ENCODE data around the gene TDRD3. TPM values are rescaled to one million over a fixed set of nuclear protein-coding genes. Genes with fewer than 3 reads are reported as not detected.

The TDRD3 gene
- total RNA-seq, 2 experiments from 2014 or later, result 22.4 to 27.2 TPM

- H3K4me3 ChIP-seq (ENCODE audit: low read length), result no peak overlapping the region
- Mint-ChIP-seq H3K4me1 (ENCODE audit: low read depth) (peaks cover 30% of the 10 kb centered on the region), H3K27ac (no peak overlapping the region), H3K9me3 (no peaks in the 10 kb centered on the region), H3K27me3 (no peaks in the 10 kb centered on the region), H3K36me3 (ENCODE audit: low read depth) (no peaks in the 10 kb centered on the region), H3K4me3 (no peak overlapping the region)
- no peak for ATAC-seq (ENCODE audit: poor library complexity)
- POLR2A ChIA-PET, result no interaction called here
- no peaks in the 10 kb centered on the region for H3K27me3 ChIP-seq (ENCODE audit: control insufficient read depth in 1 of 2, insufficient read depth in 2 of 2, low read length in 2 of 2)
- DNase-seq, result peak in 3 of 14 experiments; percentile 16 to 41 (median 20)
- CTCF ChIA-PET, result no interaction called here
- no peaks in the 10 kb centered on the region for H3K36me3 ChIP-seq (ENCODE audit: insufficient read depth, low read length)
- H3K4me1 ChIP-seq (ENCODE audit: insufficient read depth, low read length), result no peaks in the 10 kb centered on the region
- H3K9me3 ChIP-seq (ENCODE audit: control insufficient read depth in 1 of 2, insufficient read depth in 1 of 2, low read length in 2 of 2), result no peaks in the 10 kb centered on the region
- intact Hi-C loops (cut with DNase I, micrococcal nuclease), result no loop called here
- no peak for TF ChIP-seq CTCF (IDR thresholded peaks at IDR 0.05)
- no peak overlapping the region for H3K27ac ChIP-seq (ENCODE audit: low read depth in 1 of 2, low read length in 2 of 2)
Observed at GRCh38 chr13:60435762-60436374, 38.8 kb downstream of the TDRD3 start.

- Histone ChIP-seq H3K9me3 (ENCODE audit: control insufficient read depth in 1 of 2, insufficient read depth in 1 of 2, low read length in 2 of 2) (no peaks in the 10 kb centered on the region), H3K27me3 (ENCODE audit: control insufficient read depth in 1 of 2, insufficient read depth in 2 of 2, low read length in 2 of 2) (no peaks in the 10 kb centered on the region), H3K27ac (ENCODE audit: low read depth in 1 of 2, low read length in 2 of 2) (no peak overlapping the region), H3K36me3 (ENCODE audit: insufficient read depth, low read length) (no peaks in the 10 kb centered on the region), H3K4me1 (ENCODE audit: insufficient read depth, low read length) (no peaks in the 10 kb centered on the region), H3K4me3 (ENCODE audit: low read length) (no peak overlapping the region)
- Mint-ChIP-seq H3K4me3 (no peak overlapping the region), H3K27me3 (no peaks in the 10 kb centered on the region), H3K27ac (no peak overlapping the region), H3K4me1 (ENCODE audit: low read depth) (peaks cover 25% of the 10 kb centered on the region), H3K36me3 (ENCODE audit: low read depth) (peaks cover 19% of the 10 kb centered on the region), H3K9me3 (no peaks in the 10 kb centered on the region)
- ChIA-PET CTCF (no interaction called here), POLR2A (no interaction called here)
- no peak for DNase-seq
- no peak for TF ChIP-seq CTCF (IDR thresholded peaks at IDR 0.05)
- ATAC-seq (ENCODE audit: poor library complexity), result no peak
- intact Hi-C loops (cut with DNase I, micrococcal nuclease), result no loop called here
Observed at GRCh38 chr13:60439201-60439600, 42.2 kb downstream of the TDRD3 start.

- TF ChIP-seq CTCF (IDR thresholded peaks at IDR 0.05), result no peak
- Histone ChIP-seq H3K9me3 (ENCODE audit: control insufficient read depth in 1 of 2, insufficient read depth in 1 of 2, low read length in 2 of 2) (no peaks in the 10 kb centered on the region), H3K4me1 (ENCODE audit: insufficient read depth, low read length) (no peaks in the 10 kb centered on the region), H3K36me3 (ENCODE audit: insufficient read depth, low read length) (no peaks in the 10 kb centered on the region), H3K27ac (ENCODE audit: low read depth in 1 of 2, low read length in 2 of 2) (no peak overlapping the region), H3K27me3 (ENCODE audit: control insufficient read depth in 1 of 2, insufficient read depth in 2 of 2, low read length in 2 of 2) (no peaks in the 10 kb centered on the region), H3K4me3 (ENCODE audit: low read length) (no peak overlapping the region)
- H3K9me3 Mint-ChIP-seq, result no peaks in the 10 kb centered on the region
- H3K4me1 Mint-ChIP-seq (ENCODE audit: low read depth), result peaks cover 10% of the 10 kb centered on the region
- no peak for DNase-seq
- H3K27me3 Mint-ChIP-seq, result no peaks in the 10 kb centered on the region
- H3K4me3 Mint-ChIP-seq, result no peak overlapping the region
- intact Hi-C loops (cut with DNase I, micrococcal nuclease), result no loop called here
- H3K36me3 Mint-ChIP-seq (ENCODE audit: low read depth), result peaks cover 27% of the 10 kb centered on the region
- CTCF ChIA-PET, result no interaction called here
- POLR2A ChIA-PET, result no interaction called here
- no peak overlapping the region for H3K27ac Mint-ChIP-seq
- ATAC-seq (ENCODE audit: poor library complexity), result no peak
Observed at GRCh38 chr13:60441761-60442160, 44.7 kb downstream of the TDRD3 start.

Measured in CD4-positive, alpha-beta T cell (primary cell).